GM23338 (cell line): ENCODE data around the gene ZBTB20.

ENCODE experiments used
- EZH2 ChIP-seq: fragments of 200-600 bp; sonication (generic); IDR thresholded peaks from one replicate; pipeline ENCODE4 v1.8.0; 2017; ENCODE audit warnings: antibody characterized with exemption, mild to moderate bottlenecking, low read depth; ENCODE audit not compliant: unreplicated experiment
- EZH2phosphoT487 ChIP-seq: fragments of 200-600 bp; sonication (generic); IDR thresholded peaks from one replicate; pipeline ENCODE4 v1.8.1; 2018; ENCODE audit warnings: antibody characterized with exemption; ENCODE audit not compliant: unreplicated experiment
- NANOG ChIP-seq: IDR thresholded peaks from 2 replicates; pipeline ENCODE4 v1.6.1; 2016; ENCODE audit warnings: antibody characterized with exemption, borderline replicate concordance
- POLR2AphosphoS5 ChIP-seq: IDR thresholded peaks from 2 replicates; pipeline ENCODE4 v1.6.1; 2016; ENCODE audit warnings: antibody characterized with exemption, low read depth
- TF ChIP-seq, protein P1 (sequence below), 2 experiments: fragments of 200-600 bp in 1 of 2; sonication (generic) in 1 of 2; conservative IDR thresholded peaks; 2 replicates each; pipeline versions ENCODE4 v1.5.1 to v1.6.1; 2016 to 2017; ENCODE audit warnings: antibody characterized with exemption in 2 of 2, low read depth in 2 of 2, mild to moderate bottlenecking in 2 of 2, moderate library complexity in 1 of 2
- TF ChIP-seq, protein P2 (sequence below): IDR thresholded peaks from one replicate; pipeline ENCODE4 v1.6.1; 2018; ENCODE audit warnings: antibody characterized with exemption; ENCODE audit not compliant: unreplicated experiment

DNA sequence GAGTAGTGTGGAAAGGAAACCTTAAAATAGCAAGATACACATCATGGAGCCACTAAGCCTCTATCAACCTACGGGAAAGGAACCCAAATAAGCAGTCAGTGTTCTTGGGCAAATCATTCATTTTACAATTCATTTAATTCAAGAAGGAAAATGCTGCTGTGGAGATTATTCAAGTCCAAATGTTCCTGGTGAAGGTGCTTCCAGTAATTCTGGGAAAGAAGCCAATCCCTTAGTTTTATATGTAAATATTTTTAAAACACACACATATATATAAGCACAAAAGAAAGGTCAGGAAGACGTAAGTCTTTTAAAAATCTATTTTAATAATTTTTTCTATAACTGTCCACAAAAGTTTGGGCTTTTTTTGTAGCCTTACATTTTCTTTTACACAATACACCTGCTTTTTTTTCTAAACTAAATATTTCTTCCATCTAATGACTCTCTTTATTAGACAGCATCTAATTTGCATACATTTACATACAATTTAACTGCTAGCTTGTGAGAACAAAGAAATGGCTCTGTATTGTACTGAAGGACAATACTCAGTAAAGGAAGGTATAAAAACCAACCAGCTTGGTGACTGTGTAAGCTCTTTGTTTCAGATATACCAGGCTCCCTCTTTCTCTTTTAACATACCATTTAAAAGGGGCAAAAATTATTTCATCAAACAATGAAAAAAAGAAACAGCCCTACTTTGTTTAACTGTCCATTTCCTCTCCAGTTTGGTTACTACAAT, 269.5 kb downstream of the ZBTB20 start:
- TF ChIP-seq NANOG (no peak), EZH2 (no peak), POLR2AphosphoS5 (no peak), EZH2phosphoT487 (no peak)
- TF ChIP-seq, protein P1, sequence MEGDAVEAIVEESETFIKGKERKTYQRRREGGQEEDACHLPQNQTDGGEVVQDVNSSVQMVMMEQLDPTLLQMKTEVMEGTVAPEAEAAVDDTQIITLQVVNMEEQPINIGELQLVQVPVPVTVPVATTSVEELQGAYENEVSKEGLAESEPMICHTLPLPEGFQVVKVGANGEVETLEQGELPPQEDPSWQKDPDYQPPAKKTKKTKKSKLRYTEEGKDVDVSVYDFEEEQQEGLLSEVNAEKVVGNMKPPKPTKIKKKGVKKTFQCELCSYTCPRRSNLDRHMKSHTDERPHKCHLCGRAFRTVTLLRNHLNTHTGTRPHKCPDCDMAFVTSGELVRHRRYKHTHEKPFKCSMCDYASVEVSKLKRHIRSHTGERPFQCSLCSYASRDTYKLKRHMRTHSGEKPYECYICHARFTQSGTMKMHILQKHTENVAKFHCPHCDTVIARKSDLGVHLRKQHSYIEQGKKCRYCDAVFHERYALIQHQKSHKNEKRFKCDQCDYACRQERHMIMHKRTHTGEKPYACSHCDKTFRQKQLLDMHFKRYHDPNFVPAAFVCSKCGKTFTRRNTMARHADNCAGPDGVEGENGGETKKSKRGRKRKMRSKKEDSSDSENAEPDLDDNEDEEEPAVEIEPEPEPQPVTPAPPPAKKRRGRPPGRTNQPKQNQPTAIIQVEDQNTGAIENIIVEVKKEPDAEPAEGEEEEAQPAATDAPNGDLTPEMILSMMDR (conservative IDR thresholded peaks at IDR 0.05; ENCODE audit: low read depth in 2 of 2), result no peak
- TF ChIP-seq, protein P2, sequence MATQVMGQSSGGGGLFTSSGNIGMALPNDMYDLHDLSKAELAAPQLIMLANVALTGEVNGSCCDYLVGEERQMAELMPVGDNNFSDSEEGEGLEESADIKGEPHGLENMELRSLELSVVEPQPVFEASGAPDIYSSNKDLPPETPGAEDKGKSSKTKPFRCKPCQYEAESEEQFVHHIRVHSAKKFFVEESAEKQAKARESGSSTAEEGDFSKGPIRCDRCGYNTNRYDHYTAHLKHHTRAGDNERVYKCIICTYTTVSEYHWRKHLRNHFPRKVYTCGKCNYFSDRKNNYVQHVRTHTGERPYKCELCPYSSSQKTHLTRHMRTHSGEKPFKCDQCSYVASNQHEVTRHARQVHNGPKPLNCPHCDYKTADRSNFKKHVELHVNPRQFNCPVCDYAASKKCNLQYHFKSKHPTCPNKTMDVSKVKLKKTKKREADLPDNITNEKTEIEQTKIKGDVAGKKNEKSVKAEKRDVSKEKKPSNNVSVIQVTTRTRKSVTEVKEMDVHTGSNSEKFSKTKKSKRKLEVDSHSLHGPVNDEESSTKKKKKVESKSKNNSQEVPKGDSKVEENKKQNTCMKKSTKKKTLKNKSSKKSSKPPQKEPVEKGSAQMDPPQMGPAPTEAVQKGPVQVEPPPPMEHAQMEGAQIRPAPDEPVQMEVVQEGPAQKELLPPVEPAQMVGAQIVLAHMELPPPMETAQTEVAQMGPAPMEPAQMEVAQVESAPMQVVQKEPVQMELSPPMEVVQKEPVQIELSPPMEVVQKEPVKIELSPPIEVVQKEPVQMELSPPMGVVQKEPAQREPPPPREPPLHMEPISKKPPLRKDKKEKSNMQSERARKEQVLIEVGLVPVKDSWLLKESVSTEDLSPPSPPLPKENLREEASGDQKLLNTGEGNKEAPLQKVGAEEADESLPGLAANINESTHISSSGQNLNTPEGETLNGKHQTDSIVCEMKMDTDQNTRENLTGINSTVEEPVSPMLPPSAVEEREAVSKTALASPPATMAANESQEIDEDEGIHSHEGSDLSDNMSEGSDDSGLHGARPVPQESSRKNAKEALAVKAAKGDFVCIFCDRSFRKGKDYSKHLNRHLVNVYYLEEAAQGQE, result no peak
